Germinal center (tissue), 1 donor: ENCODE data around the gene KMT5B.

Experiments used
- DNase-seq: peaks from one replicate; pipeline ENCODE4 v3.0.0; 2012; ENCODE audit warnings: mixed read lengths, low spot score

KMT5B gene

GRCh38 chr11:68215524-68216170, 2.6 kb upstream of the KMT5B start:
- no peak for DNase-seq

GRCh38 chr11:68215087-68215445, 2.0 kb upstream of the KMT5B start:
- peak; percentile 28 for DNase-seq

- no peak for DNase-seq
Measured at GRCh38 chr11:68214173-68215086, 1.3 kb upstream of the KMT5B start.

DNA sequence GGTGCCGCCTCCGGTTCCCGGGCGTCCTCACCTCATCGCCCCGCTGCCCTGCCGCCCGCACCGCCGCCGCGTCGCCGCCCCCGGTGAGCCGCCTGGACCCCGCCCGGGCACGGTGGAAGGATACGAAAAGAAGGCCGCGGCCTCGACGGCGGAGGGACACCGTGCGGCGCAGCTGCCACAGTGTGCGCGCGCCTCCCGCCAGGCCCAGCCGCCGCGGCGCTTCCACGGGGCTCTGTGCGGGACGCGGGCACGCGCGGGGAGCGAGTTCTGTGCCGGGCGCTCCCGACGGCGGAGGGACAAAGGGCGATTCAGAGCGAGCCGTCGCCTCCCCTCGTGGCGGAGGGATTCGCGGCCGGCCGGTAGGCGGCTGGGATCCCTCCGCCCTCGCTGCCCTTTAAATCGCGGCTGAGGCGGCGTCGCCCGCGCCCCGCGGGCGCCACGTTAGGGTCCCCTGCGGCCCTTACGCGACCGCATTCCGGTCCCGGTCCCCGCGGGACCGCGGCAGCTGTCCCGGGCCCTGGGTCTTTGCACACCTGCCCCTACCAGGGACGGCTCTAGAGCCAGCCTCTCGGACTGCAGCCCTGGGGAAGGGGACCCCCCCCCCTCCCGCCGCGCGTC, 568 bp upstream of the KMT5B start:
- DNase-seq = peak; percentile 85

- peak; percentile 75 for DNase-seq
Measured at GRCh38 chr11:68212421-68213134, 518 bp downstream of the KMT5B start.

DNA sequence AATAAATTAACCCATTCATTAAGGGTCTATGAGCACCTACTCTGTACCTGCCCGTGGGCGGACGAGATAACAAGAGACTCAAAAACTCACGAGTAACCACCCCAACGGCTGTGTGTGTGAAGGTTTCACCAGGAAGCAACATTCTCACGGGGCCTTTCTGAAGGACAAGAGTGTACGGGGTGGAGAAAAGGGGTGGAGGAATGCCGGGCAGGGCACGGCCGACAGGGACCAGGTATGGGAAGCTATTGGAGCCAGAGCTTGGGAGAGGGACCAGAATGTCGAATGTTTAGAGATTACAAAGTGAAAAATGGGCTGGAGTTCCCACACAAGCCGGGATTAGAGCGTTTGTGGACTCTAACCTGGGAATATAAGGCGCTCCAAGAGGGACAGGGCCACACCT, 1.6 kb downstream of the KMT5B start:
- DNase-seq = no peak

- peak; percentile 63 for DNase-seq
Measured at GRCh38 chr11:68206211-68206610, 6.9 kb downstream of the KMT5B start.

- no peak for DNase-seq
Measured at GRCh38 chr11:68204402-68204801, 8.7 kb downstream of the KMT5B start.

GRCh38 chr11:68202165-68202564, 10.9 kb downstream of the KMT5B start:
- DNase-seq = no peak

DNA sequence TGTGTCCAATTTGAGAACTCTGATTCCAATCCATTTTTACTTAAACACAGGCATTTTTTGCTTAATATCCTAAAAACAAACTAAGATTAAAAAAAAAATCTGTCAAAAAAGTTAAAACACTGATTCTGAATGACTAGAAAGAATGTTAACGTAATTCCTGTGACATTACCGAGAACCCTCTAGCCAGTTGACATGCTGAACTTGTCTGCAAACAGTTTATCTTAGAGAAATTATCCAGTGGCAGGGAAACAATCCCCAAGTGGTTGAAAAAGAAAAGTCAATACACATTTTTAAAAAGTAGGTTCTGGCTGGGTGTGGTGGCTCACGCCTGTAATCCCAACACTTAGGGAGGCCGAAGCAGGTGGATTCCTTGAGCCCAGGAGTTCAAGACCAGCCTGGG, 11.6 kb downstream of the KMT5B start:
- DNase-seq = no peak

DNA sequence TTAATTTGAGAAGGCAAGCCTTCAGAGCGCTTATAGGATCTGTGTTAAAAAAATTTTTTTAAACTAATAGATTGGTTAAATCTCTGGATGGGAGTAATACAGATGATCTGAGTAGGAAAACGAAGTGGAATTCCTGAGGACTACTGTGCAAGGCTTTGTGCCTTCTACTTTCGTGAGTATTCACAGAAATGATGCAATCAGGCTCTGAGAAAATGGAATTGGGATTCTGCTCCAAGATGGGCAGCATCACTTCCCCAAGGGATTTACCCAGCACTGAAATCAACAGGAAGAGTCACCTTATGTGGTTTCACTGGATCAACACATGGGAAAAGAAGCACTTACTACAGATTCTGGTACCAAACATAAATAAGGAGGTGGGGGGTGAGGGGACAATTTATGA, 12.5 kb downstream of the KMT5B start:
- DNase-seq = no peak

DNA sequence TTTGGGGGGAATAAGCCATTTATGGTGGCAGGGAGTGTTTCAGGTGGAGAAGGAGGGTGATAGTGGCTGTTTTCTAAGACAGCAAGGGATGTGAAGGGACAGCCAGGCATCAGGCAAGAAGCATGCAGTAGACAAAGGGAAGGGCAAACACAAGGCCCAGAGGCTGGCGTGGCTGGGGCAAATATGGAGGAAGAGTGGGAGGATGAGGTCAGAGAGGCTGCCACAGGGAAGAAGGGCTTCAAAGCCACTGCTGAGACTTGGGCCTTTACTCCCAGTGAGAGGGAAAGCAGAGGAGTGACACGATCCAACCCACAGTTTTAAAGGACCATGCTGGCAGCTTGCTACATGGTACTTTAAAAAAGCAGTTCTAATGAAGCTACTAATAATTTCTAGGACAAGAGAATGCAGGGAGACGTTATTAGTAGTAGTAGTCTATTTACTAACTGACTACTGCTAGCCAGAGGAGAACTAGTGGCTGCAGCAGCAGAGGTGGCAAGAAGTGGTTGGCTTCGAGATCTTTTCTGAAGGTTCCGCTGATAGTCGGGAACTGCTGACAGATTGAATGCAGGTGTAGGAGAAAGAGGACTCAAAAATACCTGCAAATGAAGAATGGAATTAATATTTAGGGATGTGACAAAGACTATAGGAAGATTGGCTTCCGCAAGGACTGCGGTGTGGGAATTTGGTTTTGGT, 13.7 kb downstream of the KMT5B start:
- no peak for DNase-seq

- no peak for DNase-seq
Measured at GRCh38 chr11:68196219-68196618, 16.9 kb downstream of the KMT5B start.

- DNase-seq = no peak
Measured at GRCh38 chr11:68194675-68195294, 18.3 kb downstream of the KMT5B start.

- DNase-seq = no peak
Measured at GRCh38 chr11:68193018-68193417, 20.1 kb downstream of the KMT5B start.

GRCh38 chr11:68191661-68192579, 21.2 kb downstream of the KMT5B start:
- DNase-seq = no peak

GRCh38 chr11:68189888-68190287, 23.2 kb downstream of the KMT5B start:
- no peak for DNase-seq

GRCh38 chr11:68189082-68189481, 24.0 kb downstream of the KMT5B start:
- DNase-seq = no peak

- no peak for DNase-seq
Measured at GRCh38 chr11:68186061-68186460, 27.0 kb downstream of the KMT5B start.

GRCh38 chr11:68181719-68182451, 31.2 kb downstream of the KMT5B start:
- no peak for DNase-seq
